K562 (cell line): ENCODE results near the gene LAMA5.

Experiments
- KDM2B ChIP-seq: fragments of 250-450 bp; sonication (Bioruptor Pico); IDR thresholded peaks from 2 replicates; pipeline ENCODE4 v1.8.0; 2021; ENCODE audit warnings: mild to moderate bottlenecking, moderate library complexity
- MAFK ChIP-seq: IDR thresholded peaks from 2 replicates; pipeline ENCODE4 v1.6.1; 2011; ENCODE audit warnings: low read length, improper control_type of control experiment
- TARDBP ChIP-seq: fragments of 450-650 bp; IDR thresholded peaks from 2 replicates; pipeline ENCODE4 v1.6.1; 2016
- TF ChIP-seq, protein P1 (sequence below): fragments of 450-650 bp; formaldehyde crosslinking; IDR thresholded peaks from 2 replicates; pipeline ENCODE4 v1.4.0; 2020; ENCODE audit warnings: mild to moderate bottlenecking, moderate library complexity

DNA sequence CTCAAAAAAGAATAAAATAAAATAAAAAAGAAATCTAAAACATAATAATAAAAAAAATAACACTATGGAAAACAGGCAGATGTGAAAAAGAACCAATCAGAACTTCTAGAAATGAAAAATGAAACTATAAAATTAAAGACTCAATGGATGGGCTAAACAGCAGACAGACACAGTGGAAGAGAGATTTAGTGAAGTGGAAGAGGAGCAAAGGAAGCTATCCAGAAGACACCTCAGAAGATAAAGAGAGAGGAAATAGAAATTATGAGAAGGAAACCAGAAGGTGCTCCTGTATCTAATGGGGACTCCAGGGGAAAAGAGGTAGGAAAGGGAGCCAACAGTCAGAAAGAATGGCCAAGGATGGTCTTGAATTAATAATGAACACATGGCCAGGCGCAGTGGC lies 18.5 kb downstream of the LAMA5 start:
- TF ChIP-seq KDM2B (CRISPR knock-in tag) = no peak
- no peak for TF ChIP-seq MAFK
- TF ChIP-seq, protein P1, sequence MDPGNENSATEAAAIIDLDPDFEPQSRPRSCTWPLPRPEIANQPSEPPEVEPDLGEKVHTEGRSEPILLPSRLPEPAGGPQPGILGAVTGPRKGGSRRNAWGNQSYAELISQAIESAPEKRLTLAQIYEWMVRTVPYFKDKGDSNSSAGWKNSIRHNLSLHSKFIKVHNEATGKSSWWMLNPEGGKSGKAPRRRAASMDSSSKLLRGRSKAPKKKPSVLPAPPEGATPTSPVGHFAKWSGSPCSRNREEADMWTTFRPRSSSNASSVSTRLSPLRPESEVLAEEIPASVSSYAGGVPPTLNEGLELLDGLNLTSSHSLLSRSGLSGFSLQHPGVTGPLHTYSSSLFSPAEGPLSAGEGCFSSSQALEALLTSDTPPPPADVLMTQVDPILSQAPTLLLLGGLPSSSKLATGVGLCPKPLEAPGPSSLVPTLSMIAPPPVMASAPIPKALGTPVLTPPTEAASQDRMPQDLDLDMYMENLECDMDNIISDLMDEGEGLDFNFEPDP = no peak
- no peak for TF ChIP-seq TARDBP
